Stimulated activated CD4-positive, alpha-beta T cell treated with anti-CD3 and anti-CD28 coated beads, TNF-alpha, amount 100 ng/mL, for 24 hours (primary cell): ENCODE data around the gene C3orf70.

Source experiments
- DNase-seq, 3 experiments: peaks; one replicate each; pipeline ENCODE4 v3.0.0-alpha.2; 2020; ENCODE audit warnings: low read depth in 3 of 3

The C3orf70 gene

GRCh38 chr3:185051801-185052200, 101.1 kb downstream of the C3orf70 start:
- no peak for DNase-seq

GRCh38 chr3:185049710-185050109, 103.2 kb downstream of the C3orf70 start:
- DNase-seq, result no peak

- no peak for DNase-seq
These were observed 106.3 kb downstream of the C3orf70 start for GRCh38 chr3:185046603-185047002.

GRCh38 chr3:185046164-185046515, 106.7 kb downstream of the C3orf70 start:
- no peak for DNase-seq

GRCh38 chr3:185042312-185043050, 110.4 kb downstream of the C3orf70 start:
- no peak for DNase-seq

GRCh38 chr3:185041540-185041939, 111.3 kb downstream of the C3orf70 start:
- no peak for DNase-seq

GRCh38 chr3:185040425-185040824, 112.4 kb downstream of the C3orf70 start:
- DNase-seq, result no peak

GRCh38 chr3:185037801-185038200, 115.1 kb downstream of the C3orf70 start:
- DNase-seq, result no peak

- DNase-seq, result no peak
These were observed 121.9 kb downstream of the C3orf70 start for GRCh38 chr3:185030951-185031350.

- DNase-seq, result no peak
These were observed 122.5 kb downstream of the C3orf70 start for GRCh38 chr3:185030399-185030798.

GRCh38 chr3:185029086-185029485, 123.8 kb downstream of the C3orf70 start:
- DNase-seq, result no peak

- DNase-seq, result no peak
These were observed 124.7 kb downstream of the C3orf70 start for GRCh38 chr3:185028121-185028520.
